ENCODE results near the gene CXCR6.

DNA sequence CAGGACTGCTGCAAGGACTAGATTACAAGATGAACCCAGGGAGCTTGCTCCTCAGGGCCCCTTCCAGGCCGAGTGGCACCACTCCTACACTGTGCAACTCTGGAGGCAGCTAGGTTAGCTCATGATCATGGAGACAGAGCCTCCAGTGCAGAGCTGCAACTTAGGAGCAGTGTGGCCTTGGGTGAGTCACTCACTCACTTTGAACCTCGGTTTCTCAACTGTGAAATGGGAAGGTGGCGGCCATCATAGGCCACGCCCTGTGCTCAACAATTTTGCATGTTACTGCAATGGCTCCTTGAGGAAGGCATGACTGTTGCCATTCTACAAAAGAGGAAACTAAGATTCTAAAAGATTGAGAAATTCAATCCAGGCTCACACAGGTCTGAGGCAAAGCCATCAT, 11.2 kb upstream of the CXCR6 start:
- TF ChIP-seq EZH2phosphoT487 (IDR thresholded peaks at IDR 0.05; ENCODE audit: low read depth), result no peak
- TF ChIP-seq, protein P1, sequence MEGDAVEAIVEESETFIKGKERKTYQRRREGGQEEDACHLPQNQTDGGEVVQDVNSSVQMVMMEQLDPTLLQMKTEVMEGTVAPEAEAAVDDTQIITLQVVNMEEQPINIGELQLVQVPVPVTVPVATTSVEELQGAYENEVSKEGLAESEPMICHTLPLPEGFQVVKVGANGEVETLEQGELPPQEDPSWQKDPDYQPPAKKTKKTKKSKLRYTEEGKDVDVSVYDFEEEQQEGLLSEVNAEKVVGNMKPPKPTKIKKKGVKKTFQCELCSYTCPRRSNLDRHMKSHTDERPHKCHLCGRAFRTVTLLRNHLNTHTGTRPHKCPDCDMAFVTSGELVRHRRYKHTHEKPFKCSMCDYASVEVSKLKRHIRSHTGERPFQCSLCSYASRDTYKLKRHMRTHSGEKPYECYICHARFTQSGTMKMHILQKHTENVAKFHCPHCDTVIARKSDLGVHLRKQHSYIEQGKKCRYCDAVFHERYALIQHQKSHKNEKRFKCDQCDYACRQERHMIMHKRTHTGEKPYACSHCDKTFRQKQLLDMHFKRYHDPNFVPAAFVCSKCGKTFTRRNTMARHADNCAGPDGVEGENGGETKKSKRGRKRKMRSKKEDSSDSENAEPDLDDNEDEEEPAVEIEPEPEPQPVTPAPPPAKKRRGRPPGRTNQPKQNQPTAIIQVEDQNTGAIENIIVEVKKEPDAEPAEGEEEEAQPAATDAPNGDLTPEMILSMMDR (IDR thresholded peaks at IDR 0.05; ENCODE audit: low read depth, low read length), result no peak

Measured in OCI-LY3 (cell line).